Measurements from ENCODE around the gene HTR6. TPM values are rescaled to one million over a fixed set of nuclear protein-coding genes. Genes with fewer than 3 reads are reported as not detected.
"Not testable (repeated sequence)": the region's sequence is repeated elsewhere in the genome, so short reads cannot be mapped to it uniquely, and the experiment has no call there.

Gene HTR6
- polyA plus RNA-seq, 1 donor = not detected

- DNase-seq (ENCODE audit: low read depth) = not testable (repeated sequence)
Measured at GRCh38 chr1:19639228-19639627, 25.4 kb upstream of the HTR6 start.

- DNase-seq (ENCODE audit: low read depth) = no peak
Measured at GRCh38 chr1:19639999-19640362, 24.7 kb upstream of the HTR6 start.

DNA sequence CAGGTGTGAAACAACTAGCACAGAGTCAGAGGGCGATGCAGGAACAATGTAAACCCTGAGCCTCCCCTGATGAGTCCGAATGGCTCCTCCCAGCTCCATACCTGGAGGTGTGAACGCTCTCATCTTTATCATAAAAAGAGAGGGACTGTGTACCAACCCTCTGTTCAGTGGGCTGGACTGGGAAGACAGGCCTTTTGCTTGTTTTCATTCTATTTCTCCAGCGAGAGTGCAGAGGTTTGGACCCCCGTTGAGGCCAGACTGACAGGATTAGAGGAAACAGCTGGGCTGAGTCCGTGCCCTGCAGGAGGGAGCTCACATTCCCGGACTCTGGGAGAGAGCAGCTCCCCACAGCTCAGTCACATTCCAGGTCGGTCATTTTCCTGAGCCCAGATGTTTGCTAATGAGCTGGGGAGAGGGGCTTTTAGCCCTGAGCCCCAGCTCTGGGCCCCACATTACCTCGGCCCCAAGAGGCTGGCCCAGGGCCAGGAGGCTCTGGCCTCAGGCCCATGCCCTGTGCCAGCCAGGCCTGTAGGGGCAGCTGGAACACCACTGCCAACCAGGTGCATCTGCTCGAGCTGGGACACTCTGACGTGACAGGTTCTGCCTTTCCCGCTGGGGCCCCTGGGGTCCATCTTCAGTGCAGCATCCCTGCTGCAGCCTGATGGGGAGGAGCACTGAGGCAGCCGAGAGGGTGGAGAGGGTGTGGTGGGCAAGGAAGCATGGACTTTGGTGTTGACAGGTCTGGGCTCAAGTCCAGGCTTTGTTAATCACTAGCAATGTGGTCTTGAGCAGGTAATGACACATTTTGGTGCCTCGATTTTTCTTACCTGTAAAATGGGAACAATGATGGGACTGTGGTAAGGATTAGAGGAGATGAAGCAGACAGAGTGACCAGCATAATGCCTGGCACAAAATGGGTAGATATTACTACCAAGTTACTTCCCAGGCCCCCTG, 24.0 kb upstream of the HTR6 start:
- DNase-seq (ENCODE audit: low read depth) = no peak

- no peak for DNase-seq (ENCODE audit: low read depth)
Measured at GRCh38 chr1:19643121-19643520, 21.6 kb upstream of the HTR6 start.

DNA sequence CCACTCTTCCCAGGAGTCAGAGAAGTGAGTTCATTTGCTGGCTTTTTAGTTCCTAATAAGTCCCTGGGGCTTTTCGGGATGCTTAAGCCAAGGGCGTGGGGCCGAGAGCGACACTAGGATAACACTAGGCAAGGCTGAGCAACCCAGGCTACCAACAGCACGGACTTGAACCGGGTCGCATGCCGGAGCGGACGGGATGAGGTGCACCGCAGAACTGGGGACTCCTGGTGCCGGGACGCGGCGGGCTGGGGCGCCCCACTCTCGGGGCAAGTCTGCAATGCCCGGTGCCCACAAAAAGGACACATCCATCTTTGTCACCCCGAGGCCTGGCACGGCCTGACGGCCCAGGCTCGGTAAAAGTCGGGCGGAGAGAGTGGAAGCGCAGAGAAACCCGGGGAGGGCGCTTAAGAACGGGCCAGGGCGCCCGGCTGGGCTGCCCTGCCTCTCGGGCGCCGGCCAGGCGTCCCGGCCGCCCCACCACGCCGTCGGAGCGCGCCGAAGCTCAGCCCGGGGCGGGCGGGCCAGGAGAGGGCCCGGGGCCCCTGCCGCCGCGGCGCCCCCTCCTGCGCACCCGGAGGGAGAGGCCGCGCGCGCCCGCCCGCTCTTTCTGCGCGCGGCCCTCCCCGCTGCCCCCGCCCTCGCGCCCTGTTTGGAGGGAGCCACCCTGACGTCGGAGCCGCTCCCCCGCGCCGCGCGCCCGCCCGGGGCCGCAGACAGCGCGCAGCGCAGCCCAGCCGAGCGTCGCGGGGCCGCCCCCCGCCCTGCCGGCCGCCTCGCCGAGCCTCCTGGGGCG, 20.9 kb upstream of the HTR6 start, which contains the start of gene NBL1:
Gene NBL1 (plus strand): TSS at position 710 of the 793 bp plus-strand sequence. CDS start 10,720 bp downstream, outside the sequence.
- DNase-seq (ENCODE audit: low read depth) = no peak

GRCh38 chr1:19644395-19644680, 20.3 kb upstream of the HTR6 start:
- DNase-seq (ENCODE audit: low read depth) = no peak

- DNase-seq (ENCODE audit: low read depth) = no peak
Measured at GRCh38 chr1:19644681-19645410, 19.8 kb upstream of the HTR6 start.

DNA sequence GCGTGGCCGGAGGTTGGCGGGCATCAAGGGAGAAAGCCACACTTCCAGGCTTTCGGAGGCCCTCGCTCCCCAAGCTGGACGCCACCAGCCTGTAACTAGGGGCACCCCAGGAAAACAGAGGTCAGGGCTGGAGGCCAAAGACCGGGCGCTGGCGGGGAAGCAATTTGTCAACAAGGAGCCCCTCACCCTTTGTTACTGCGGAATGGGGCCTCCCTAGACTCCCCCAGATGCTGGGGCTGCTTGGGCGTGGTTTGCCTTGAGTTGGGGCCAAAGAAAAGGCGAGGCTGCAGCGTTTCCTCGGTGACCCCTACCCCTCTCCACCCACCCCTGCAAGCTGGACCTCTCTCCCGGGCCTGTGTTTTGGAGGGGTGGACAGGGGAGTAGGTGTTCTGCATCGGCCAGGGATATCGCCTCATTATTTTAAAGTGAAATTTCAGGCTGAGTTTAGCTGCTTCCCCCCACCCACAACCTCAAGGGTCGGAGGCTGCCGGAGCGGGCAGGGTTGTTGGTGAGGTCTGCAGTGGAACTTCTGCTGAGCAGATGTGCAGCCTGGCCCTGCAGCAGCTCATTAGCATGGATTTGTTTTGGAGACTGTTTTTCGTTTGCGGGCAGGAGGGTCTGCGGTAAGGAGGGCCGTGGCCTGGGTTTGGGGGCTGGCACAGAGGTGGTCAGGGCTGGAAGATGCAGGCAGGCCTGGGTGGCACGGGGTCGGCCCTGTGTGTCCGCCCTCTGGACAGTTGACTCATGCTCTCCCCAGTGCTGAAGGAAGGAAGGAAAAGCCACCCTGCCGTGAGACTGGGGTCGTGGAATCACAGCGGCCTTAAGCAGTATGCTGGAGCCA, 19.0 kb upstream of the HTR6 start:
- DNase-seq (ENCODE audit: low read depth) = no peak

DNA sequence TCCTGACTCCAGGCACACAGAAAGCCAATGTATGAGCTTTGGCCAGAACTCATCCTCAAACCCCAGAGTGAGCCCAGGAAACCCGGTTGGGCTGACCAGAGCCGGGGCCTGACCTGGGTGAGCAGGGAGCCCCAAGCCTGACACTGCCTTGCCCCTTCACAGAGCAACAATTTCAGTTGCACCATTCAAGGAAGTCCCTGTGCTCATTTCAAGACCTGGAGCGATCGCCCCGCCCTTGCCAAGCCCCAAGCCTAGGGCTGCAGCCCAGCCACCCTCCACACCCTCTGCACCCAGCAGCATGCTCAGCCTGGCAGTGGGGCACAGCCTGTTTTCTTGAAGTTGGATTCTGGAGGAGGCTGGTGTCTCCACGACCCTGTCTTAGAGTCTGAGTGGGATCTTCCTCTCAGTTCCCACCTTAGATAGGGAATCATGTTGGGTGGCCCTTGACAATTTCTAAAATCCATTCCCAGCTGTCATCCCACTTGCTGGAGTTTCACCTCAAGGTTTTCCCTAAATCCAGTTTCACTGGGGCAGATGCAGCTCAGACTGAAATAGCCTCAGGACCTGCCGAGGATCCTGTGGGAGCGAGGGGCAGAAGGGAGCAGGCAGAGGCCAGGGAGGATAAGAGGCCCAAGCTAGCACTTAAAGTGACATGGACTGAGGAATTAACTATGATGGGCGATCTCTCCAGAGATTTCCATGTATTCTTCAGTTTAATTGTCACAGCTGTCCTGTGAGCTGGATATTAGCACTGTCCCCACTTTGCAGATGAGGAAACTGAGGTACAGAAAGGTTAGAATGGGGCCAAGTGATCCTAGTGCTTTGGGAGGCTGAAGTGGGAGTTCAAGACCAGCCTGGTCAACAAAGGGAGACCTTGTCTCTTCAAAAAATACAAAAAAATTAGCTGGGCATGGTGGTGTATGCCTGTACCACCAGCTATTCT, 18.0 kb upstream of the HTR6 start:
- no peak for DNase-seq (ENCODE audit: low read depth)

- DNase-seq (ENCODE audit: low read depth) = no peak
Measured at GRCh38 chr1:19647643-19648042, 17.0 kb upstream of the HTR6 start.

GRCh38 chr1:19648239-19648638, 16.4 kb upstream of the HTR6 start:
- DNase-seq (ENCODE audit: low read depth) = no peak

- DNase-seq (ENCODE audit: low read depth) = no peak
Measured at GRCh38 chr1:19648689-19649088, 16.0 kb upstream of the HTR6 start.

GRCh38 chr1:19650416-19651140, 14.1 kb upstream of the HTR6 start:
- no peak for DNase-seq (ENCODE audit: low read depth)

- no peak for DNase-seq (ENCODE audit: low read depth)
Measured at GRCh38 chr1:19651141-19651737, 13.4 kb upstream of the HTR6 start.

DNA sequence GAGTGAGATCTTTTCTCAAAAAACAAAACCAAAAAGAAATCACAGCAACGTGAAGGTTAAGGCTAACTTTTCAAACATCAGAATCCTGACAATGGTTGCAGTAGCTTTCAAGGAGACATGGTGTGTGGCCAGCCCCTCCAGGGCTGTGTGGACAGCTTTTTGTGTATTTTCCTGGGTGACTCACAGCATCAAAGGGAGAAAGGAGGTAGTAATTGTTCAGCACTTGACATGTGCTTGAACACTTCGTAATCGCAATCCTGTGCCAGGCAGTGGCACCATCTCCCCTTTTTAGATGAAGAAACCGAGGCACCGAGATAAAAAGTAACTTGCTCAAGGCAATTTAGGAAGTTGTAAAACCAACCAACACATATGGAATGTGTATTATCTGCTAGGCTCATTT, 10.3 kb upstream of the HTR6 start:
- no peak for DNase-seq (ENCODE audit: low read depth)

- DNase-seq (ENCODE audit: low read depth) = no peak
Measured at GRCh38 chr1:19654886-19655717, 9.6 kb upstream of the HTR6 start.

GRCh38 chr1:19655718-19656080, 9.0 kb upstream of the HTR6 start:
- no peak for DNase-seq (ENCODE audit: low read depth)

DNA sequence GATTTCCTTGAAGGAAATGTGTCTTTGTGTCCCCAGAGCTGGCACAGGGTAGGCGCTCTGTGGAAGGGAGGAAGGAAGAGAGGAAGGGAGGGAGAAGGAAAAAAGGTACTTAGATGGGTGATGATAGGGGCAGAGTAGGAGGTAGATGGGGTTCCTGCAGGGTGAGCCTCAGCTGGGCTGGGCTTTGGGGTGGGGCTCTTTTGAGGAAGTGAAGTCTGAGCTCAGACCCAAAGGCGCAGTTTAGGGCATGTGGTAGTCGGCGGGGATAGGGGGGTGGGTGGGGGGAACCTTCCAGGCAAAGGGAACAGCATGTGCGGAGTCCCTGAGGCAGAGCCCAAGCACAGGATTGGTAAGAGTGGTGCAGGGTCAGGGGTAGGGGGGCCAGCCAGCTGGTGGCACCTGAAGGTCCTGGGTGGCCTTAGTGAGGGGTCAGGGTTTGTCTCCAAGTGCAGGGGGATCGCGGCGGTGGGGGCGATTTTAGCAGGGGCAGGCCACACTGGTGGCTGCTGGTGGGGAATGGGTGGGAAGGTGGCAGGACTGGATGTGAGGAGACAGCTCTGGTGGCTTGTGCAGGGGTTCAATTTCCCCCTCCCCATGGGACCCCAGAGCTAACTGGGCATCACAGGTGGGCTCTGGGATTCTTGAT, 8.4 kb upstream of the HTR6 start:
- no peak for DNase-seq (ENCODE audit: low read depth)
